GM13977 (cell line): ENCODE results near the gene RRAGB.
"Not testable (repeated sequence)": the region's sequence is repeated elsewhere in the genome, so short reads cannot be mapped to it uniquely, and the experiment has no call there.

Source experiments
- DNase-seq: peaks from one replicate; pipeline ENCODE4 v3.0.0; 2012; ENCODE audit warnings: low spot score
- CTCF ChIP-seq: IDR thresholded peaks from 2 replicates; pipeline ENCODE4 v1.5.1; 2012; ENCODE audit warnings: mild to moderate bottlenecking, control low read depth; ENCODE audit not compliant: insufficient read depth; ENCODE audit errors: extremely low read depth, missing control alignments
- in situ Hi-C: fragments of 300-500 bp; cut with MboI; formaldehyde crosslinking; loops from one replicate; pipeline ENCODE4 v1.12.0; 2022; ENCODE audit warnings: low sequenced_read_pairs, low pct_unique_long_range_greater_than_20kb, mixed read lengths, inconsistent platforms; ENCODE audit not compliant: unreplicated experiment

RRAGB gene

GRCh38 chrX:55738969-55739368 is 21.4 kb downstream of the RRAGB start:
- in situ Hi-C loops: loop anchor here (25.0 kb wide), 2 partner anchors 173 to 998 kb away; partner anchors contain the start of gene NBDY

GRCh38 chrX:55742649-55743048 is 25.1 kb downstream of the RRAGB start:
- no peak for TF ChIP-seq CTCF
- DNase-seq: no peak
- in situ Hi-C loops: loop anchor here (25.0 kb wide), 2 partner anchors 170 to 995 kb away; partner anchors contain the start of gene NBDY

More at GRCh38 chrX:55738969-55739368, 21.4 kb downstream of the RRAGB start:
- TF ChIP-seq CTCF: no peak
- DNase-seq: no peak

GRCh38 chrX:55748463-55748862 is 30.9 kb downstream of the RRAGB start:
- in situ Hi-C loops: loop anchor here (25.0 kb wide), 2 partner anchors 164 to 989 kb away; partner anchors contain the start of gene NBDY
- not testable (repeated sequence) for DNase-seq

- TF ChIP-seq CTCF: no peak
- in situ Hi-C loops: no loop called here
- no peak for DNase-seq
These were observed 32.7 kb downstream of the RRAGB start for GRCh38 chrX:55750256-55750655.

- DNase-seq: peak; percentile 52
- in situ Hi-C loops: no loop called here
- TF ChIP-seq CTCF: no peak
These were observed 37.3 kb downstream of the RRAGB start for GRCh38 chrX:55754861-55755294.

- in situ Hi-C loops: no loop called here
- no peak for TF ChIP-seq CTCF
- no peak for DNase-seq
These were observed 40.5 kb downstream of the RRAGB start for GRCh38 chrX:55758033-55758432.

GRCh38 chrX:55759478-55759877 is 41.9 kb downstream of the RRAGB start:
- in situ Hi-C loops: no loop called here
- TF ChIP-seq CTCF: no peak
- DNase-seq: no peak
